Mucosa of descending colon (tissue), 3 donors: ENCODE data around the gene CCDC136. TPM values are rescaled to one million over a fixed set of nuclear protein-coding genes. Genes with fewer than 3 reads are reported as not detected.

Experiments used
- ATAC-seq: fragments of 200-7000 bp; cut with Tn5 transposase; one replicate; pipeline ENCODE4 v1.9.1; 2020; ENCODE audit warnings: mild to moderate bottlenecking, moderate library complexity
- DNase-seq, 3 donors: peaks; one replicate each; pipeline ENCODE4 v3.0.0-alpha.2; 2020
- H3K36me3 ChIP-seq: fragments of 200-600 bp; one replicate; pipeline ENCODE4 v1.8.0; 2021; ENCODE audit warnings: low read depth, mild to moderate bottlenecking
- H3K4me1 ChIP-seq: fragments of 200-600 bp; one replicate; pipeline ENCODE4 v1.8.0; 2021; ENCODE audit warnings: low read depth, mild to moderate bottlenecking
- H3K4me3 ChIP-seq: fragments of 200-600 bp; one replicate; pipeline ENCODE4 v1.8.0; 2021; ENCODE audit warnings: mild to moderate bottlenecking
- H3K9me3 ChIP-seq: fragments of 200-600 bp; one replicate; pipeline ENCODE4 v1.8.0; 2021; ENCODE audit warnings: mild to moderate bottlenecking
- intact Hi-C, 2 donors: fragments of 100-400 bp; cut with DNase I in 1 of 2; cut with micrococcal nuclease in 1 of 2; formaldehyde crosslinking; loops; one replicate each; pipeline versions ENCODE4 v1.11.0 to v1.11.1; 2022; cut with DNase I, micrococcal nuclease
- total RNA-seq, 3 donors: library from RNA; stranded (reverse); fragmentation: NEBNext Ultra II Directional in 2 of 3; extraction: Animal tissue kit (Norgen Biotek cat#: 25700) in 2 of 3; gene quantifications; one replicate each; pipeline versions ENCODE4 v1.2.1 to v1.2.4, GENCODE V29; 2021 to 2023
- TF ChIP-seq, protein P1 (sequence below): fragments of 200-600 bp; IDR thresholded peaks from one replicate; pipeline ENCODE4 v1.8.0; 2022; ENCODE audit warnings: antibody characterized with exemption, mild to moderate bottlenecking
- donor health status: DM: no; HTN: no; CAD: no; lungs with moderate emphysema.
- donor health status: DM: no; HTN: no; CAD: no.
- donor health status: DM: no; HTN: yes; CAD: no.

CCDC136 gene
- total RNA-seq, 3 donors from 2014 or later = 2.1 to 37.7 (median 4.1) TPM

DNA sequence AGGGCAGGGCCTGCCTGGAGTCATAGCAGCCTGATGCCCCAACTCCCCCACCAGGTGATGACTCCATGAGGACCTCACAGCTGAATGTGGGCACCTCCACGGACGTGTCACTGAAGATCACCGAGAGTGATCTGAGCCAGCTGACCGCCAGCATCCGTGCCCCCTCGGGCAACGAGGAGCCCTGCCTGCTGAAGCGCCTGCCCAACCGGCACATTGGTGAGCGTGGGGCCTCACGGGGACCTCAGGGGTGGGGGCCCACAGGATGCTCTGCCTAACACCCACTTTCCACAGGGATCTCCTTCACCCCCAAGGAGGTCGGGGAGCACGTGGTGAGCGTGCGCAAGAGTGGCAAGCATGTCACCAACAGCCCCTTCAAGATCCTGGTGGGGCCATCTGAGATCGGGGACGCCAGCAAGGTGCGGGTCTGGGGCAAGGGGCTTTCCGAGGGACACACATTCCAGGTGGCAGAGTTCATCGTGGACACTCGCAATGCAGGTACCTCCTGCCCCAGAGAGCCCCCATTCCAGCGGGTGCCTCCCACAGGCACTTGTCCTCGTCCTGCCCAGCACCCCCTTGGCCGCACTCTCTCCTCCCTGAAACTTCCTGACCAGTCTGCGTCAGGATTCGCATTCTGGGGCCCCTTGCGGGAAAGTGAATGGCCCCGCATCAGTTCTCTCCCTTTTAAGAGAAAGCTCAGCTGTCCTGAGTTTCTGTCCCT lies 60.9 kb downstream of the CCDC136 start:
- Histone ChIP-seq H3K36me3 (no peaks in the 10 kb centered on the region), H3K9me3 (no peaks in the 10 kb centered on the region), H3K4me3 (no peak overlapping the region), H3K4me1 (peaks cover 4% of the 10 kb centered on the region)
- TF ChIP-seq, protein P1, sequence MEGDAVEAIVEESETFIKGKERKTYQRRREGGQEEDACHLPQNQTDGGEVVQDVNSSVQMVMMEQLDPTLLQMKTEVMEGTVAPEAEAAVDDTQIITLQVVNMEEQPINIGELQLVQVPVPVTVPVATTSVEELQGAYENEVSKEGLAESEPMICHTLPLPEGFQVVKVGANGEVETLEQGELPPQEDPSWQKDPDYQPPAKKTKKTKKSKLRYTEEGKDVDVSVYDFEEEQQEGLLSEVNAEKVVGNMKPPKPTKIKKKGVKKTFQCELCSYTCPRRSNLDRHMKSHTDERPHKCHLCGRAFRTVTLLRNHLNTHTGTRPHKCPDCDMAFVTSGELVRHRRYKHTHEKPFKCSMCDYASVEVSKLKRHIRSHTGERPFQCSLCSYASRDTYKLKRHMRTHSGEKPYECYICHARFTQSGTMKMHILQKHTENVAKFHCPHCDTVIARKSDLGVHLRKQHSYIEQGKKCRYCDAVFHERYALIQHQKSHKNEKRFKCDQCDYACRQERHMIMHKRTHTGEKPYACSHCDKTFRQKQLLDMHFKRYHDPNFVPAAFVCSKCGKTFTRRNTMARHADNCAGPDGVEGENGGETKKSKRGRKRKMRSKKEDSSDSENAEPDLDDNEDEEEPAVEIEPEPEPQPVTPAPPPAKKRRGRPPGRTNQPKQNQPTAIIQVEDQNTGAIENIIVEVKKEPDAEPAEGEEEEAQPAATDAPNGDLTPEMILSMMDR = no peak
- intact Hi-C loops = no loop called here
- ATAC-seq (no peak), DNase-seq (no peak)

DNA sequence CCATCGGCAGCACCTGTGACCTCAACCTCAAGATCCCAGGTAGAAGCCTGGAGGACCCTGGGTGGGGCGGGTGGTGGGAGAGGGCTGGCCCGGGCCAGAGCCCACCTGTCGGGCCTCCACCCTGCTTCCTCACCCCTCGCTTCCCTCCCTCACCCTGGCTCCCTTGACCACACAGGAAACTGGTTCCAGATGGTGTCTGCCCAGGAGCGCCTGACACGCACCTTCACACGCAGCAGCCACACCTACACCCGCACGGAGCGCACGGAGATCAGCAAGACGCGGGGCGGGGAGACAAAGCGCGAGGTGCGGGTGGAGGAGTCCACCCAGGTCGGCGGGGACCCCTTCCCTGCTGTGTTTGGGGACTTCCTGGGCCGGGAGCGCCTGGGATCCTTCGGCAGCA lies 62.0 kb downstream of the CCDC136 start:
- Histone ChIP-seq H3K4me3 (no peak overlapping the region), H3K4me1 (peaks cover 4% of the 10 kb centered on the region), H3K36me3 (no peaks in the 10 kb centered on the region), H3K9me3 (no peaks in the 10 kb centered on the region)
- no peak for DNase-seq
- intact Hi-C loops = no loop called here
- ATAC-seq = no peak
- TF ChIP-seq, protein P1 = no peak

DNA sequence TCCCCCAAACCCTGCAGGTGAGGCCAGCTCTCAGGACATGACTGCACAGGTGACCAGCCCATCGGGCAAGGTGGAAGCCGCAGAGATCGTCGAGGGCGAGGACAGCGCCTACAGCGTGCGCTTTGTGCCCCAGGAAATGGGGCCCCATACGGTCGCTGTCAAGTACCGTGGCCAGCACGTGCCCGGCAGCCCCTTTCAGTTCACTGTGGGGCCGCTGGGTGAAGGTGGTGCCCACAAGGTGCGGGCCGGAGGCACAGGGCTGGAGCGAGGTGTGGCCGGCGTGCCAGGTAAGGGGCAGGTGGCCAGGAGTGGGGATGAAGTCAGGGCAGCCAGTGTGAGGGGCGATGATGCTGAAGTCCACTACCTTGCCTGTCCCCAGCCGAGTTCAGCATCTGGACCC lies 62.6 kb downstream of the CCDC136 start:
- TF ChIP-seq, protein P1 = no peak
- no peaks in the 10 kb centered on the region for H3K36me3 ChIP-seq
- H3K4me3 ChIP-seq = no peak overlapping the region
- H3K9me3 ChIP-seq = no peaks in the 10 kb centered on the region
- DNase-seq (no peak), ATAC-seq (no peak)
- peaks cover 4% of the 10 kb centered on the region for H3K4me1 ChIP-seq
- intact Hi-C loops = no loop called here

DNA sequence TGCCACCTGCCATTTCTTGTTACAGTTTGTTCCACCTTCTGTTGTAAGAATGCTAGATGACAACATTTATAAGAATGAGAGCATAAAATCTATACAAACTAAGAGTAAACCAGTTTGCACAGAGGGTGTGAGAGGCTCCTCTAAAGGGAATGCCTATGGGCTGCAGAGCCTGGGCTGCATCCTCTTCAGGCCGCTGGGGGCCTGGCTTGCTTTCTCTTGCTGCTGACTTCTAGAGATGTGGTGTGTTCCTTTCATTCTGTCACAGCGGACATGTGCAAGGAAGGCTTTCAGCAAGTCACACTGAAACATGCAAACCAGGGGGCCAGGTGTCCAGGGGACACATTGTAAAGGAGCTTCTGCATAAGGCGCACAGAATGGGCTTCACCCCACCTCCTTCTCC lies 63.8 kb downstream of the CCDC136 start:
- ATAC-seq = peak; percentile 35
- DNase-seq = no peak
- Histone ChIP-seq H3K4me1 (peaks cover 4% of the 10 kb centered on the region), H3K36me3 (no peaks in the 10 kb centered on the region), H3K9me3 (no peaks in the 10 kb centered on the region), H3K4me3 (no peak overlapping the region)
- intact Hi-C loops = no loop called here
- TF ChIP-seq, protein P1 = no peak

DNA sequence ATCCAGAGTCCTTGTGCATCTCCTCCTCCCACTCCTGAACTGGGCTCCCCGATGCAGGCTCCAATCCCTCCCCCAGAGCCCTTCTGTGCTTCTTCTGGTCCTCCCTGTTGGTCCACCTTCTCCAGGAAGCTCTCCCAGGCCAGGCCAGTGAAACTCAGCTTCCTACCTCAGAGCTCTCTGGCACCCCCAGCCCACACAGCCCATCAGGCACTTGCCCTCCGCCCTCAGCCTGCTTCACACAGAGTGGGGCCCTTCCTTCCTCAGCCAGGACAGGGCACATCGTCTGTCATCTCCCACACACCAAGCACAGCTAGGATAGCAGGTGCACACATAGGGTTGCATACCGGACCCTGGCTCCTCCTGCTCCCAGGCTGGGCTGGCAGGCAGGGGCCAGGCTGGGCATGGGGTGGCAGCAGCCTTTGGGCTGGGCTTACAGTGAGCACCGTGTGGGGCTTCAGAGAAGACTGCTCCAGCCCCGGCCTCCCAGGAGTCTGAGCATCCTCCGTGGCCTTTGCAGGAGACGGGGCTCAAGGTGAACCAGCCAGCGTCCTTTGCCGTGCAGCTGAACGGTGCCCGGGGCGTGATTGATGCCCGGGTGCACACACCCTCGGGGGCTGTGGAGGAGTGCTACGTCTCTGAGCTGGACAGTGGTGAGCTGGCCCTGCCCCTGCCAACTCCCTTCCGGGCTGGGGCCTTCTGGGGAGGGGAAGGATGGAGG lies 64.4 kb downstream of the CCDC136 start:
- intact Hi-C loops = no loop called here

More for the DNA sequence above, 64.4 kb downstream of the CCDC136 start:
- DNase-seq (no peak), ATAC-seq (no peak)
- TF ChIP-seq, protein P1 = no peak
- H3K4me1 ChIP-seq = peaks cover 4% of the 10 kb centered on the region
- no peaks in the 10 kb centered on the region for H3K36me3 ChIP-seq
- H3K4me3 ChIP-seq = no peak overlapping the region
- H3K9me3 ChIP-seq = no peaks in the 10 kb centered on the region
